ENCODE results near the gene CCDC61. TPM values are rescaled to one million over a fixed set of nuclear protein-coding genes. Genes with fewer than 3 reads are reported as not detected.

Gene CCDC61
- total and polyA plus RNA-seq, 5 donors from 2014 or later, result 7.1 to 12.6 (median 8.9) TPM

Other genes with a start within 250 kb of the CCDC61 start
- 1.3 TPM for gene SIX5, start 226.2 kb upstream of the CCDC61 start, total RNA-seq
- gene SIX5, start 226.2 kb upstream of the CCDC61 start, polyA plus RNA-seq, result under 1 TPM in 3 of 4 donors, not detected in 1; 0.17 to 0.31 (median 0.20) TPM
- 68.1 TPM for gene DMPK, start 213.0 kb upstream of the CCDC61 start, total RNA-seq
- gene DMPK, start 213.0 kb upstream of the CCDC61 start, polyA plus RNA-seq, result 1 to 10 TPM in 3 of 4 donors, under 1 TPM in 1; 0.61 to 1.6 (median 1.5) TPM
- gene DMWD, start 202.6 kb upstream of the CCDC61 start, total RNA-seq, result 63.8 TPM
- 10 to 100 TPM; 13.5 to 18.3 (median 15.7) TPM for gene DMWD, start 202.6 kb upstream of the CCDC61 start, polyA plus RNA-seq
- gene RSPH6A, start 180.2 kb upstream of the CCDC61 start, total RNA-seq, result 0.20 TPM
- gene RSPH6A, start 180.2 kb upstream of the CCDC61 start, polyA plus RNA-seq, result not detected
- gene SYMPK, start 132.3 kb upstream of the CCDC61 start, total RNA-seq, result 87.6 TPM
- gene SYMPK, start 132.3 kb upstream of the CCDC61 start, polyA plus RNA-seq, result 10 to 100 TPM in 2 of 4 donors, 1 to 10 TPM in 2; 5.0 to 13.0 (median 8.6) TPM
- not detected for gene FOXA3, start 131.1 kb upstream of the CCDC61 start, total RNA-seq
- gene FOXA3, start 131.1 kb upstream of the CCDC61 start, polyA plus RNA-seq, result not detected
- gene IRF2BP1, start 109.3 kb upstream of the CCDC61 start, total RNA-seq, result 21.2 TPM
- gene IRF2BP1, start 109.3 kb upstream of the CCDC61 start, polyA plus RNA-seq, result 1 to 10 TPM; 4.5 to 6.4 (median 5.4) TPM
- 8.7 TPM for gene MYPOP, start 92.9 kb upstream of the CCDC61 start, total RNA-seq
- under 1 TPM in 3 of 4 donors, not detected in 1; 0.17 to 0.44 (median 0.20) TPM for gene MYPOP, start 92.9 kb upstream of the CCDC61 start, polyA plus RNA-seq
- gene NANOS2, start 80.7 kb upstream of the CCDC61 start, total RNA-seq, result not detected
- not detected for gene NANOS2, start 80.7 kb upstream of the CCDC61 start, polyA plus RNA-seq
- not detected for gene NOVA2, start 21.6 kb upstream of the CCDC61 start, total RNA-seq
- not detected for gene NOVA2, start 21.6 kb upstream of the CCDC61 start, polyA plus RNA-seq
- not detected for gene PGLYRP1, start 27.6 kb downstream of the CCDC61 start, total RNA-seq
- gene PGLYRP1, start 27.6 kb downstream of the CCDC61 start, polyA plus RNA-seq, result not detected
- not detected for gene IGFL4, start 45.5 kb downstream of the CCDC61 start, total RNA-seq
- not detected for gene IGFL4, start 45.5 kb downstream of the CCDC61 start, polyA plus RNA-seq
- not detected for gene IGFL3, start 129.2 kb downstream of the CCDC61 start, total RNA-seq
- not detected for gene IGFL3, start 129.2 kb downstream of the CCDC61 start, polyA plus RNA-seq
- not detected for gene IGFL2, start 152.8 kb downstream of the CCDC61 start, total RNA-seq
- gene IGFL2, start 152.8 kb downstream of the CCDC61 start, polyA plus RNA-seq, result under 1 TPM in 3 of 4 donors, not detected in 1; 0.36 to 0.98 (median 0.94) TPM
- not detected for gene IGFL1, start 234.3 kb downstream of the CCDC61 start, total RNA-seq
- not detected for gene IGFL1, start 234.3 kb downstream of the CCDC61 start, polyA plus RNA-seq

Measured in CD4-positive, CD25-positive, alpha-beta regulatory T cell (primary cell).